ENCODE measurements around the gene RPS6KA2. TPM values are rescaled to one million over a fixed set of nuclear protein-coding genes. Genes with fewer than 3 reads are reported as not detected.
"Not testable (repeated sequence)": the region's sequence is repeated elsewhere in the genome, so short reads cannot be mapped to it uniquely, and the experiment has no call there.

The RPS6KA2 gene
- total RNA-seq, 1 experiment from 2014 or later: 14.7 TPM

GRCh38 chr6:166405386-166405785 lies 221.7 kb downstream of the RPS6KA2 start:
- DNase-seq (ENCODE audit: low spot score): no peak
- in situ Hi-C loops (cut with HindIII; ENCODE audit: low sequenced_read_pairs): no loop called here

GRCh38 chr6:166402582-166403277 lies 224.3 kb downstream of the RPS6KA2 start:
- DNase-seq (ENCODE audit: low spot score): no peak
- in situ Hi-C loops (cut with HindIII; ENCODE audit: low sequenced_read_pairs): no loop called here

- DNase-seq (ENCODE audit: low spot score): peak; percentile 80
- in situ Hi-C loops (cut with HindIII; ENCODE audit: low sequenced_read_pairs): not testable (repeated sequence)
Measured at GRCh38 chr6:166400649-166401250, 226.3 kb downstream of the RPS6KA2 start.

- in situ Hi-C loops (cut with HindIII; ENCODE audit: low sequenced_read_pairs): no loop called here
- DNase-seq (ENCODE audit: low spot score): no peak
Measured at GRCh38 chr6:166400181-166400580, 226.9 kb downstream of the RPS6KA2 start.

GRCh38 chr6:166398348-166398747 lies 228.7 kb downstream of the RPS6KA2 start:
- in situ Hi-C loops (cut with HindIII; ENCODE audit: low sequenced_read_pairs): no loop called here
- no peak for DNase-seq (ENCODE audit: low spot score)

- in situ Hi-C loops (cut with HindIII; ENCODE audit: low sequenced_read_pairs): no loop called here
Measured at GRCh38 chr6:166397849-166398248, 229.2 kb downstream of the RPS6KA2 start.

GRCh38 chr6:166395778-166396177 lies 231.3 kb downstream of the RPS6KA2 start:
- in situ Hi-C loops (cut with HindIII; ENCODE audit: low sequenced_read_pairs): no loop called here
- DNase-seq (ENCODE audit: low spot score): no peak

More at GRCh38 chr6:166397849-166398248, 229.2 kb downstream of the RPS6KA2 start:
- DNase-seq (ENCODE audit: low spot score): no peak

GRCh38 chr6:166395351-166395750 lies 231.7 kb downstream of the RPS6KA2 start:
- in situ Hi-C loops (cut with HindIII; ENCODE audit: low sequenced_read_pairs): no loop called here
- DNase-seq (ENCODE audit: low spot score): no peak

GRCh38 chr6:166394036-166394892 lies 232.8 kb downstream of the RPS6KA2 start:
- in situ Hi-C loops (cut with HindIII; ENCODE audit: low sequenced_read_pairs): no loop called here
- no peak for DNase-seq (ENCODE audit: low spot score)

GRCh38 chr6:166393535-166393823 lies 233.6 kb downstream of the RPS6KA2 start:
- no peak for DNase-seq (ENCODE audit: low spot score)
- in situ Hi-C loops (cut with HindIII; ENCODE audit: low sequenced_read_pairs): no loop called here

- in situ Hi-C loops (cut with HindIII; ENCODE audit: low sequenced_read_pairs); DNase-seq (ENCODE audit: low spot score): not testable (repeated sequence)
Measured at GRCh38 chr6:166392755-166393534, 234.1 kb downstream of the RPS6KA2 start.

GRCh38 chr6:166389119-166389518 lies 237.9 kb downstream of the RPS6KA2 start:
- in situ Hi-C loops (cut with HindIII; ENCODE audit: low sequenced_read_pairs): no loop called here

GRCh38 chr6:166388290-166389004 lies 238.6 kb downstream of the RPS6KA2 start:
- no peak for DNase-seq (ENCODE audit: low spot score)
- in situ Hi-C loops (cut with HindIII; ENCODE audit: low sequenced_read_pairs): no loop called here

More at GRCh38 chr6:166389119-166389518, 237.9 kb downstream of the RPS6KA2 start:
- no peak for DNase-seq (ENCODE audit: low spot score)

- in situ Hi-C loops (cut with HindIII; ENCODE audit: low sequenced_read_pairs): no loop called here
- DNase-seq (ENCODE audit: low spot score): no peak
Measured at GRCh38 chr6:166387642-166388289, 239.3 kb downstream of the RPS6KA2 start.

GRCh38 chr6:166387098-166387497 lies 240.0 kb downstream of the RPS6KA2 start:
- in situ Hi-C loops (cut with HindIII; ENCODE audit: low sequenced_read_pairs): not testable (repeated sequence)

GRCh38 chr6:166386111-166386510 lies 240.9 kb downstream of the RPS6KA2 start:
- in situ Hi-C loops (cut with HindIII; ENCODE audit: low sequenced_read_pairs): no loop called here
- no peak for DNase-seq (ENCODE audit: low spot score)

More at GRCh38 chr6:166387098-166387497, 240.0 kb downstream of the RPS6KA2 start:
- not testable (repeated sequence) for DNase-seq (ENCODE audit: low spot score)

GRCh38 chr6:166383802-166384363 lies 243.2 kb downstream of the RPS6KA2 start:
- in situ Hi-C loops (cut with HindIII; ENCODE audit: low sequenced_read_pairs); DNase-seq (ENCODE audit: low spot score): not testable (repeated sequence)
